ENCODE data around the gene MRPS31. TPM values are rescaled to one million over a fixed set of nuclear protein-coding genes. Genes with fewer than 3 reads are reported as not detected.
"Not testable (repeated sequence)": the region's sequence is repeated elsewhere in the genome, so short reads cannot be mapped to it uniquely, and the experiment has no call there.

Gene MRPS31
- total RNA-seq, 1 donor from 2014 or later = 61.5 TPM

DNA sequence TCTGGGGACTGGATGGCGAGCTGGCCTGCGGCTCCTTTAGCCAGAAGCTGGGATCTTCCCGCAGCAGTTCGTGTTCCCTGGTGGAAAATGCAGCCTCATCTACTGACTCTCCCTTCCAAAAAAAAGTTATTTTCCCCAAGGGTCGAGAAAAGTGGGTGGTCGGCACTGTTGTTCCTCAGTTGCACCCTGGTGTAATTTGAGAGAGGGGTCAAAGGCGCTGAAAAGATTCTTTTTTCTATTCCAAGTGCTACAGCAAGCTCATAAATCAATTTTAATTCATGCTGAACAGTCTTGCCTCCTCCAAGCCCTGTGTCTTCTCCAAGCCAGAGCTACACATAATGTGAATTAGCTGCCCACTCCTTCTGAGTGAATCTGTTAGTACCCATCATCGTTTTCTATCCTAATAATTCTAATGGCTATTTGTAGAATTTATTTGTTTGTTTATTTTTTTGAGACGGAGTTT is 19.2 kb upstream of the MRPS31 start:
- H3K36me3 Mint-ChIP-seq = no peaks in the 10 kb centered on the region
- H3K27me3 ChIP-seq = no peaks in the 10 kb centered on the region
- no peaks in the 10 kb centered on the region for H3K9me3 ChIP-seq (ENCODE audit: low read depth)
- H3K4me1 Mint-ChIP-seq = peaks cover 4% of the 10 kb centered on the region
- peak overlapping the region; percentile 74 for H3K27ac Mint-ChIP-seq
- H3K27me3 Mint-ChIP-seq (ENCODE audit: insufficient read depth, low read depth) = peaks cover 3% of the 10 kb centered on the region
- peak overlapping the region; percentile 98 for H2AFZ ChIP-seq (replicated peaks)
- peaks cover 7% of the 10 kb centered on the region for H3K4me1 ChIP-seq
- TF ChIP-seq EZH2phosphoT487 (IDR thresholded peaks at IDR 0.05) = no peak
- TF ChIP-seq EZH2 (IDR thresholded peaks at IDR 0.05) = no peak
- TF ChIP-seq, protein P1, sequence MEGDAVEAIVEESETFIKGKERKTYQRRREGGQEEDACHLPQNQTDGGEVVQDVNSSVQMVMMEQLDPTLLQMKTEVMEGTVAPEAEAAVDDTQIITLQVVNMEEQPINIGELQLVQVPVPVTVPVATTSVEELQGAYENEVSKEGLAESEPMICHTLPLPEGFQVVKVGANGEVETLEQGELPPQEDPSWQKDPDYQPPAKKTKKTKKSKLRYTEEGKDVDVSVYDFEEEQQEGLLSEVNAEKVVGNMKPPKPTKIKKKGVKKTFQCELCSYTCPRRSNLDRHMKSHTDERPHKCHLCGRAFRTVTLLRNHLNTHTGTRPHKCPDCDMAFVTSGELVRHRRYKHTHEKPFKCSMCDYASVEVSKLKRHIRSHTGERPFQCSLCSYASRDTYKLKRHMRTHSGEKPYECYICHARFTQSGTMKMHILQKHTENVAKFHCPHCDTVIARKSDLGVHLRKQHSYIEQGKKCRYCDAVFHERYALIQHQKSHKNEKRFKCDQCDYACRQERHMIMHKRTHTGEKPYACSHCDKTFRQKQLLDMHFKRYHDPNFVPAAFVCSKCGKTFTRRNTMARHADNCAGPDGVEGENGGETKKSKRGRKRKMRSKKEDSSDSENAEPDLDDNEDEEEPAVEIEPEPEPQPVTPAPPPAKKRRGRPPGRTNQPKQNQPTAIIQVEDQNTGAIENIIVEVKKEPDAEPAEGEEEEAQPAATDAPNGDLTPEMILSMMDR (IDR thresholded peaks at IDR 0.05) = no peak
- H4K20me1 ChIP-seq (ENCODE audit: low read depth) = no peaks in the 10 kb centered on the region
- H3F3A ChIP-seq (ENCODE audit: low read depth) = peaks cover 22% of the 10 kb centered on the region
- peak overlapping the region; percentile 83 for H3K4me3 ChIP-seq
- peaks cover 18% of the 10 kb centered on the region for H3K79me2 ChIP-seq (ENCODE audit: low read depth)
- H3K9me3 Mint-ChIP-seq = no peaks in the 10 kb centered on the region
- H3K27ac ChIP-seq = no peak overlapping the region
- peak overlapping the region; percentile 46 for H3K9ac ChIP-seq
- peak overlapping the region; percentile 94 for H3K4me2 ChIP-seq
- H3K36me3 ChIP-seq = no peaks in the 10 kb centered on the region
- DNase-seq (ENCODE audit: low spot score) = no peak
- peak overlapping the region; percentile 88 for H3K4me3 Mint-ChIP-seq

DNA sequence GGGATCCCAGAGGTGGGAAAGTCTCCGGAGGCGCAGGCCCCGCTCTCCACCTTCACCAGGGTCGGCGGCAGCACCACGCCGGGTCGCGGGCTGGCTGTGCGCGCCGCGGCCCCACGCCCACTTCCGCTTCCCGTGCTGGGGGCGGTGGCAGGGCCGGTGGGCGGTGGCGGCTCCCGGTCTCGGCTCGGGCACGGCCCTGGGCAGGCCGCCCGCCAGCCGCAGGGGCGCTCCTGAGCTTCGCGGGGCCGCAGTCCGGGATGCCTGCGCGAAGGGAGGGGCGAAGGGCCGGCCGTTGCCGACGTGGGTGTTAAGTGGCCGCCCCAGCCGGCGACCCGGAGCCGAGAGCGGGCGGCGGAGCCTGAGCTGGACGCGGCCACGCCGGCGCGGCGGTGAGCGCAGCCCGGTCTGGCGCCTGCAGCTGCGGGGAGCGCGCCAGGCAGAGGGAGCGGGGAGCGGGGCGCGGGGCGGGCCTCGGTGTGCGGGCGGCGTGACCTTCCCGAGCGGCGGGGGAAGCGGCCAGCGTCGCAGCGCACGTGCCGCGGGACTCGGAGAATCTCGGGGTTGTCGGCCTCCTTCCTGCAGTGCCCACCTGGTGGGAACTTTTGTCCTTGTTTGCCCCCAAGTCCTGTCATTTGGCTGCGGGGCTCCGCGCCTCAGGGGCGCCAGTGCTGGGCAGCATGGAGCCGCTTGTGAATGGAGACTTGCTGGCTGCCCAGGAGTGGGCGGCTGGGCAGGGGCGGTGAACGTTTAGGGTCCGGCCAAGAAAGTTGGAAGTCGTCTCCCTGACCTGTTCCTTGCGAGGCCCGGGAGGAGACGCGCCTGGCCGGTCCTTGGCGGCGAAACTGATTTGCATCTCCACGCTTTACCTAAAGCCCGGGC is 18.5 kb upstream of the MRPS31 start, which contains the start of gene SLC25A15:
Gene SLC25A15, plus strand, starts transcription at position 337 of the 879 bp plus-strand sequence. CDS start 3,616 bp downstream, outside the sequence.
- Histone ChIP-seq H3K4me3 (peak within 1 kb of the TSS; percentile 83), H4K20me1 (ENCODE audit: low read depth) (no peaks in the 10 kb centered on the region), H3K27ac (peak within 1 kb of the TSS; percentile 78), H3K4me1 (peaks cover 7% of the 10 kb centered on the region), H3K27me3 (no peaks in the 10 kb centered on the region), H3K9ac (peak within 1 kb of the TSS; percentile 46), H3K79me2 (ENCODE audit: low read depth) (peaks cover 18% of the 10 kb centered on the region), H2AFZ (replicated peaks) (peak within 1 kb of the TSS; percentile 98), H3K9me3 (ENCODE audit: low read depth) (no peaks in the 10 kb centered on the region), H3K4me2 (peak within 1 kb of the TSS; percentile 94), H3F3A (ENCODE audit: low read depth) (peaks cover 22% of the 10 kb centered on the region), H3K36me3 (no peaks in the 10 kb centered on the region)
- Mint-ChIP-seq H3K4me3 (peak within 1 kb of the TSS; percentile 88), H3K27me3 (ENCODE audit: insufficient read depth, low read depth) (peaks cover 3% of the 10 kb centered on the region), H3K36me3 (no peaks in the 10 kb centered on the region), H3K27ac (peak within 1 kb of the TSS; percentile 74), H3K9me3 (no peaks in the 10 kb centered on the region), H3K4me1 (peaks cover 4% of the 10 kb centered on the region)
- no peak for TF ChIP-seq EZH2 (IDR thresholded peaks at IDR 0.05)
- TF ChIP-seq, protein P1 (IDR thresholded peaks at IDR 0.05) = peak; percentile 46
- peak; percentile 90 for DNase-seq (ENCODE audit: low spot score)

DNA sequence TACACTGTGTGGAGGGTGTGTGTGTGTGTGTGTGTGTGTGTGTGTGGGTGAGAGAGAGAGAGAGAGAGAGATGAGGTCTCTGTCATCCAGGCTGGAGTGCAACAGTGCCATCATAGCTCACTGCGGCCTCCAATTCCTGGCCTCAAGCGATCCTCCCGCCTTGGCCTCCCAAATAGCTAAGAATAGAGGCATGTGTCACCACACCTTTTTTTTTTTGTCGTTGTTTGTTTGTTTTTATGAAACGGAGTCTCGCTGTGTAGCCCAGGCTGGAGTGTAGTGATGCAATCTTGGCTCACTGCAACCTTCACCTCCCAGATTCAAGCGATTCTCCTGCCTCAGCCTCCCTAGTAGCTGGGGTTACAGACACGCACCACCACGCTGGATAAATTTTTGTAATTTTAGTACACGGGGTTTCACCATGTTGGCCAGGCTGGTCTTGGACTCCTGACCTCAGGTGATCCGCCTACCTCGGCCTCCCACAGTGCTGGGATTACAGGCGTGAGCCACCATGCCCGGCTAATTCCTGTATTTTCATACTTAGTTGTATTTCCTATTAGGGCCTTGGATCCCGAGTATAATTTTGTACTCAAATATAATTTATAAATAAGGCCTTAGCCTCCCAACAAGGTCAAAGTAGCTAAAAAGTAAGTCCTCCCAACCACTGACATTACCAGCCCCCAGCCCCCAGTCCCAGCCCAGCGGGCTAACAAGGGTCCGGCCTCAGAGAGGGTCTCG is 17.7 kb upstream of the MRPS31 start:
- not testable (repeated sequence) for H3K27ac ChIP-seq, H3K4me1 Mint-ChIP-seq

More for the DNA sequence above, 17.7 kb upstream of the MRPS31 start:
- not testable (repeated sequence) for H3K9me3 ChIP-seq (ENCODE audit: low read depth); H3K36me3 ChIP-seq; H3K36me3 Mint-ChIP-seq; H3K4me1 ChIP-seq; H3K9ac ChIP-seq; H3K27me3 ChIP-seq; H4K20me1 ChIP-seq (ENCODE audit: low read depth); H3K9me3 Mint-ChIP-seq; H3K27ac Mint-ChIP-seq; DNase-seq (ENCODE audit: low spot score); H3K27me3 Mint-ChIP-seq (ENCODE audit: insufficient read depth, low read depth)
- H3K4me2 ChIP-seq = peak overlapping the region; percentile 94
- H2AFZ ChIP-seq (replicated peaks) = peak overlapping the region; percentile 98
- peak overlapping the region; percentile 81 for H3K4me3 Mint-ChIP-seq
- H3K4me3 ChIP-seq = peak overlapping the region; percentile 83
- H3F3A ChIP-seq (ENCODE audit: low read depth) = peaks cover 22% of the 10 kb centered on the region
- H3K79me2 ChIP-seq (ENCODE audit: low read depth) = peaks cover 18% of the 10 kb centered on the region
